Retinal pigment epithelial cell (primary cell): ENCODE measurements around the gene IGSF9.

Experiments
- DNase-seq: peaks from one replicate; pipeline ENCODE4 v3.0.0-alpha.2; 2010; ENCODE audit warnings: low read depth
- H3K4me3 ChIP-seq: 2 replicates; pipeline ENCODE4 v1.5.1; 2011; ENCODE audit warnings: mild to moderate bottlenecking, low read length, control low read depth, moderate library complexity
- TF ChIP-seq, protein P1 (sequence below): conservative IDR thresholded peaks from 2 replicates; pipeline ENCODE4 v1.5.1; 2011; ENCODE audit warnings: low read depth, low read length, control low read depth, inconsistent platforms

The IGSF9 gene

DNA sequence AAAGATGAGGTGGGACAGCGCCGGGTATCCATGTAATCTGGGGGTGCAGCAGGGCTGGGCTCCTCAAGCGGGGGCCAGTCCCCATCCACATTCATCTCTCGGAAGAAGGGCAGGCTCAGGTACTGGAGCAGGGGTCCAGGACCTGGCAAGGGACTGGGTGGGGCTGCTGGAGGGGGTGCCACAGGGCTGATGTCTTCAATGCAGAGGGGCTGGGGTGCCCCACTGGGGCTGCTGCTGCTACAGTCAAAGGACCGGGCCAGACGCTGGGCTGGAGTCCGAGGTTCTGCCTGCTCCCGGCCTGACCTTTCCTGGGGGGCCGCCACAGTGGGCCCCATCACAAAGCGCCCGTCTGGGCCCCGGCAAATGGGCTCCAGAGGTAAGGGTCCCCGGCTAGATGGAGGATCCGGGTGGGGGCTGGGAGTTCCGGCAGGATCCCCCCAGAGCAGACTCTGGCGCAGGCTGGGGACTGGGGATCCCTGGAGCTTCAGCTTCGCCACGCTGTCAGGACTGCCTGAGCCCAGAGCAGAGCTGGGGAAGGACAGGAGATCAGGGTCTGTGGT lies 16.8 kb downstream of the IGSF9 start:
- no peak for DNase-seq
- H3K4me3 ChIP-seq = no peak overlapping the region
- TF ChIP-seq, protein P1, sequence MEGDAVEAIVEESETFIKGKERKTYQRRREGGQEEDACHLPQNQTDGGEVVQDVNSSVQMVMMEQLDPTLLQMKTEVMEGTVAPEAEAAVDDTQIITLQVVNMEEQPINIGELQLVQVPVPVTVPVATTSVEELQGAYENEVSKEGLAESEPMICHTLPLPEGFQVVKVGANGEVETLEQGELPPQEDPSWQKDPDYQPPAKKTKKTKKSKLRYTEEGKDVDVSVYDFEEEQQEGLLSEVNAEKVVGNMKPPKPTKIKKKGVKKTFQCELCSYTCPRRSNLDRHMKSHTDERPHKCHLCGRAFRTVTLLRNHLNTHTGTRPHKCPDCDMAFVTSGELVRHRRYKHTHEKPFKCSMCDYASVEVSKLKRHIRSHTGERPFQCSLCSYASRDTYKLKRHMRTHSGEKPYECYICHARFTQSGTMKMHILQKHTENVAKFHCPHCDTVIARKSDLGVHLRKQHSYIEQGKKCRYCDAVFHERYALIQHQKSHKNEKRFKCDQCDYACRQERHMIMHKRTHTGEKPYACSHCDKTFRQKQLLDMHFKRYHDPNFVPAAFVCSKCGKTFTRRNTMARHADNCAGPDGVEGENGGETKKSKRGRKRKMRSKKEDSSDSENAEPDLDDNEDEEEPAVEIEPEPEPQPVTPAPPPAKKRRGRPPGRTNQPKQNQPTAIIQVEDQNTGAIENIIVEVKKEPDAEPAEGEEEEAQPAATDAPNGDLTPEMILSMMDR = no peak

- H3K4me3 ChIP-seq = no peak overlapping the region
- TF ChIP-seq, protein P1 = no peak
- DNase-seq = no peak
These were observed 17.5 kb downstream of the IGSF9 start for GRCh38 chr1:159927849-159928431.

- H3K4me3 ChIP-seq = no peak overlapping the region
- TF ChIP-seq, protein P1 = no peak
- DNase-seq = no peak
These were observed 18.1 kb downstream of the IGSF9 start for GRCh38 chr1:159927211-159927848.

- DNase-seq = no peak
- TF ChIP-seq, protein P1 = no peak
- H3K4me3 ChIP-seq = peak overlapping the region; percentile 97
These were observed 19.7 kb downstream of the IGSF9 start for GRCh38 chr1:159925719-159926078.

DNA sequence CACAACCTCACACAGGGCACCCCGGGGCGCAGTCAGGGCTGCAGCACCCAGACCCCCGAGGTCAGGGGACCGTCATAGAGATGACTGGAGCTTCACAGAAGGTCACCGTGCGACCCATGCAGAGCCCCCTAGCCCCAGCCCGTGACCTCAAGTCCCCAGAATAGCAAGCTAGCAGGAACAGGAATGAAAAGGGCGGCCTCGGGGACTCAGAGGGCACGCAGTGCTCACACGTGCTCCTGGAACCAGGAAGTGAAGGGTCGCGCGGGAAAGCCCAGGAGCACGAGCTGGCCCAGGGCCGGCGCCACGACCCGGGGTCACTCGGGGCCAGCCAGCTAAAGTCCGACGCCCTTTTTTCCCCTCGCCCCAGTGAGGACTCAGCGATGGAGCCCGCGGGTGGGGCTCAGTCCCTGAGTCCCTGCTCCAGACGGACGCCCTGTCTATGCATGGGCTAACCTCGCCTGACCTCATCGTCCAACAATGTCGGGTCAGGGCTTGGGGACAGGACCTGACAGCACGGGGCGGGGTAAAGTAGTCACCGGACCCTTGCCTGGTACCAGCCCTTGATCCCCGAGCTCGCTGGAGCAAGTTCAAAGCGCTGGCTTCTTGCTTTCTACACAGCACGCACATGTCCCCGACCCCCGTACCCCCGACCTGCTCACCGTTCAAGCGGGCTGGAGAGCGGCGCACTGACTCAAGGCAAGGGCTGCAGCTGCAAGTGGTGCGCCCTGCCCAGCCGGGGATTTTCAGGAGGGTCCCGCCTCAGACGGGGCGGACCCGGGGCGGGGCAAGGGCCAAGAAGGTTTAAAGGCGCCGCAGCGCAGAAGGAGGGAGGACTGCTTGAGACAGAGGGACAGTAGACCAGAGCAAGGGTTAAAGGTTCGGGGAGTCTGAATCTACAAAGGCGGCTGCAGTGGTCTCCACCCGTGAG lies 20.4 kb downstream of the IGSF9 start, which contains the start of gene TAGLN2:
TSS of gene TAGLN2 (minus strand) at position 717 of the 928 bp plus-strand sequence. CDS start 4,998 bp downstream, outside the sequence.
- DNase-seq = no peak
- TF ChIP-seq, protein P1 = no peak
- peak within 1 kb of the TSS; percentile 97 for H3K4me3 ChIP-seq

- DNase-seq = no peak
- peak overlapping the region; percentile 97 for H3K4me3 ChIP-seq
- TF ChIP-seq, protein P1 = no peak
These were observed 21.2 kb downstream of the IGSF9 start for GRCh38 chr1:159924025-159924790.
